ENCODE data around the gene MYBPC1. TPM values are rescaled to one million over a fixed set of nuclear protein-coding genes. Genes with fewer than 3 reads are reported as not detected.

Gene MYBPC1
- total RNA-seq, 1 experiment from 2014 or later, result not detected

DNA sequence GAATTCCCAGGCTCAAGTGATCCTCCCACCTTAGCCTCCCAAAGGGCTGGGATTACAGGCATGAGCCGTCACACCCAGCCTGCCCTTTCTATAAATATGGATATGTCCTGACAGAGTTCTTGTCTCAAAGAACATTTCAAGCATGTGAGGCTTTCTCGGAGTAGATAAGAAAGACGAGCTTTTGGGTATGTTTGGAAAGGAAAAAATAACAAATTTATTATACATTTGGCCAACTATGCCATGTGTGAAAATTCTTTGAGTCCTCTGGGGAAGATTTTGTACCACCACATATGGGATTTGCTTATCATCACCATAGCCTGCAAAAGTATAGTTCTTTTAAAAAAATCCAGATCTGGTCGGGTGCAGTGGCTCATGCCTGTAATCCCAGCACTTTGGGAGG, 23.7 kb upstream of the MYBPC1 start:
- no peak overlapping the region for H4K91ac ChIP-seq (ENCODE audit: insufficient read length, low read depth, low read length)
- H4K5ac ChIP-seq (ENCODE audit: insufficient read length, low read depth, low read length), result no peak overlapping the region
- H3K9ac ChIP-seq (ENCODE audit: extremely low read depth, insufficient read length, low read length), result no peak overlapping the region
- H3K27me3 Mint-ChIP-seq (ENCODE audit: low read depth), result no peaks in the 10 kb centered on the region
- no peak overlapping the region for H2BK120ac ChIP-seq (ENCODE audit: low read depth, low read length, poor library complexity, severe bottlenecking)
- no peak overlapping the region for H2BK12ac ChIP-seq (ENCODE audit: insufficient read length, low read depth, low read length)
- H3K36me3 Mint-ChIP-seq (ENCODE audit: insufficient read depth in 1 of 3, low read depth in 3 of 3), result no peaks in the 10 kb centered on the region; a peak in 1 of 7 replicates
- H3K23ac ChIP-seq (ENCODE audit: insufficient read length, low read depth, low read length), result no peak overlapping the region
- H3K9me3 ChIP-seq (ENCODE audit: control insufficient read depth, low read depth, low read length), result no peaks in the 10 kb centered on the region
- no peak overlapping the region for H2BK20ac ChIP-seq (ENCODE audit: low read depth, low read length, poor library complexity, severe bottlenecking)
- H2AK5ac ChIP-seq (ENCODE audit: insufficient read length, low read length), result no peak overlapping the region
- no peak overlapping the region for H3K56ac ChIP-seq (ENCODE audit: insufficient read length, low read depth, low read length)
- H3K4ac ChIP-seq (ENCODE audit: low read depth, low read length), result no peak overlapping the region
- H3K79me1 ChIP-seq (ENCODE audit: insufficient read depth, low read depth, low read length, poor library complexity, severe bottlenecking), result no peaks in the 10 kb centered on the region
- no peaks in the 10 kb centered on the region for H3K9me3 Mint-ChIP-seq
- TF ChIP-seq, protein P1, sequence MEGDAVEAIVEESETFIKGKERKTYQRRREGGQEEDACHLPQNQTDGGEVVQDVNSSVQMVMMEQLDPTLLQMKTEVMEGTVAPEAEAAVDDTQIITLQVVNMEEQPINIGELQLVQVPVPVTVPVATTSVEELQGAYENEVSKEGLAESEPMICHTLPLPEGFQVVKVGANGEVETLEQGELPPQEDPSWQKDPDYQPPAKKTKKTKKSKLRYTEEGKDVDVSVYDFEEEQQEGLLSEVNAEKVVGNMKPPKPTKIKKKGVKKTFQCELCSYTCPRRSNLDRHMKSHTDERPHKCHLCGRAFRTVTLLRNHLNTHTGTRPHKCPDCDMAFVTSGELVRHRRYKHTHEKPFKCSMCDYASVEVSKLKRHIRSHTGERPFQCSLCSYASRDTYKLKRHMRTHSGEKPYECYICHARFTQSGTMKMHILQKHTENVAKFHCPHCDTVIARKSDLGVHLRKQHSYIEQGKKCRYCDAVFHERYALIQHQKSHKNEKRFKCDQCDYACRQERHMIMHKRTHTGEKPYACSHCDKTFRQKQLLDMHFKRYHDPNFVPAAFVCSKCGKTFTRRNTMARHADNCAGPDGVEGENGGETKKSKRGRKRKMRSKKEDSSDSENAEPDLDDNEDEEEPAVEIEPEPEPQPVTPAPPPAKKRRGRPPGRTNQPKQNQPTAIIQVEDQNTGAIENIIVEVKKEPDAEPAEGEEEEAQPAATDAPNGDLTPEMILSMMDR (conservative IDR thresholded peaks at IDR 0.05), result no peak
- H3K27me3 ChIP-seq (ENCODE audit: insufficient read depth, low read length), result no peaks in the 10 kb centered on the region
- H2BK5ac ChIP-seq (ENCODE audit: insufficient read length, low read length), result no peak overlapping the region
- H2AFZ ChIP-seq (ENCODE audit: low read length), result no peak overlapping the region
- H3K27ac ChIP-seq (ENCODE audit: insufficient read length, low read depth, low read length), result no peak overlapping the region
- H3K4me1 Mint-ChIP-seq, result peaks cover 26 to 27% of the 10 kb centered on the region in 2 experiments
- no peak overlapping the region for H2BK15ac ChIP-seq (ENCODE audit: low read depth, low read length)
- H4K8ac ChIP-seq (replicated peaks; ENCODE audit: insufficient read length, low read depth, low read length), result no peak overlapping the region
- H3K79me2 ChIP-seq (ENCODE audit: insufficient read depth, low read length), result no peaks in the 10 kb centered on the region
- H4K20me1 ChIP-seq (ENCODE audit: control insufficient read depth, insufficient read depth, insufficient read length), result no peaks in the 10 kb centered on the region
- no peak overlapping the region for H3K4me3 Mint-ChIP-seq
- H3K27ac Mint-ChIP-seq, result no peak overlapping the region
- H3K4me2 ChIP-seq (ENCODE audit: insufficient read depth, insufficient read length, low read length), result no peak overlapping the region
- H3K23me2 ChIP-seq (ENCODE audit: insufficient read length, low read depth, low read length, poor library complexity, severe bottlenecking), result no peaks in the 10 kb centered on the region
- no peak overlapping the region for H3T11ph ChIP-seq (ENCODE audit: low read length)
- no CpG with 5 or more reads among the region's 4 CpGs for WGBS (ENCODE audit: extremely low coverage, insufficient read length, low lambda C conversion rate)
- no peak overlapping the region for H3K18ac ChIP-seq (ENCODE audit: insufficient read length, low read depth, low read length)
- no peak for DNase-seq
- H3K4me1 ChIP-seq (ENCODE audit: insufficient read depth, low read length), result peaks cover 8% of the 10 kb centered on the region; the same call in 1 of the 2 replicates
- H3K14ac ChIP-seq (ENCODE audit: insufficient read depth, low read length), result no peak overlapping the region
